Left ventricle myocardium inferior (tissue), 1 donor: ENCODE measurements around the gene MX2. TPM values are rescaled to one million over a fixed set of nuclear protein-coding genes. Genes with fewer than 3 reads are reported as not detected.

Source experiments
- DNase-seq: peaks from one replicate; pipeline ENCODE4 v3.0.0-alpha.2; 2020
- H3K27ac ChIP-seq: fragments of 200-600 bp; replicated peaks from 2 replicates; pipeline ENCODE4 v1.8.0; 2021
- H3K27me3 ChIP-seq: fragments of 200-600 bp; 2 replicates; pipeline ENCODE4 v1.8.0; 2021; ENCODE audit warnings: low read depth
- H3K36me3 ChIP-seq: fragments of 200-600 bp; 2 replicates; pipeline ENCODE4 v1.8.0; 2021
- H3K4me1 ChIP-seq: fragments of 200-600 bp; 2 replicates; pipeline ENCODE4 v1.8.0; 2021
- H3K4me3 ChIP-seq: fragments of 200-600 bp; 2 replicates; pipeline ENCODE4 v1.8.0; 2021; ENCODE audit warnings: mild to moderate bottlenecking, moderate library complexity
- H3K9me3 ChIP-seq: fragments of 200-600 bp; replicated peaks from 2 replicates; pipeline ENCODE4 v1.8.0; 2021
- intact Hi-C: fragments of 100-400 bp; cut with micrococcal nuclease; formaldehyde crosslinking; loops from one replicate; pipeline ENCODE4 v1.11.0; 2022
- total RNA-seq: library from RNA; stranded (reverse); fragmentation: NEBNext Ultra II Directional; extraction: Animal tissue kit (Norgen Biotek cat#: 25700); gene quantifications from one replicate; pipeline ENCODE4 v1.2.1, GENCODE V29; 2021
- TF ChIP-seq, protein P1 (sequence below): fragments of 200-600 bp; IDR thresholded peaks from 2 replicates; pipeline ENCODE4 v1.8.0; 2021; ENCODE audit warnings: antibody characterized with exemption, mild to moderate bottlenecking, borderline replicate concordance
- donor health status: DM: no; HTN: yes; CAD: no; lungs with severe emphysema.

Gene MX2
- total RNA-seq, 1 donor from 2014 or later, result 5.4 TPM

DNA sequence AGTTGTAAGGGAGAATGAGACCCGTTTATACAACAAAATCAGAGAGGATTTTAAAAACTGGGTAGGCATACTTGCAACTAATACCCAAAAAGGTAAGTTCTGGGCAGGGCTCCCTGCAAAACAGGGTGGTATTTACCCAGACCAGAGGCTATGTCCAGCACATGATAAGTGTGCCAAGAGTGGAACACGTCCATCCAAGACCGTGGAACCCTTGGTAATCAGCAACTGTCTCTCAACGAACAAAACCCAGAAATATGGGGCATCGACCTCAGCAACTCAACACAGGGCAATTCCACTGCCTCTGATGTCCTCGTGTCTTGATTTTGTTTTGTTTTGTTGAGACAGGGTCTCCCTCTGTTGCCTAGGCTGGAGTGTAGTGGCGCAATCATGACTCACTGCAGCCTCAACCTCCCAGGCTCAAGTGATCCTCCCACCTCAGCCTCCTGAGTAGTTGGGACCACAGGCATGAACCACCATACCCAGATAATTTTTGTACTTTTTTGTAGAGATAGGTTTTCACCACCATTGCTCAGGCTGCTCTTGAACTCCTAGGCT is 37.5 kb downstream of the MX2 start:
- H3K4me3 ChIP-seq, result no peak overlapping the region
- no peak overlapping the region for H3K27ac ChIP-seq
- no peak for DNase-seq
- no peaks in the 10 kb centered on the region for H3K9me3 ChIP-seq
- TF ChIP-seq, protein P1, sequence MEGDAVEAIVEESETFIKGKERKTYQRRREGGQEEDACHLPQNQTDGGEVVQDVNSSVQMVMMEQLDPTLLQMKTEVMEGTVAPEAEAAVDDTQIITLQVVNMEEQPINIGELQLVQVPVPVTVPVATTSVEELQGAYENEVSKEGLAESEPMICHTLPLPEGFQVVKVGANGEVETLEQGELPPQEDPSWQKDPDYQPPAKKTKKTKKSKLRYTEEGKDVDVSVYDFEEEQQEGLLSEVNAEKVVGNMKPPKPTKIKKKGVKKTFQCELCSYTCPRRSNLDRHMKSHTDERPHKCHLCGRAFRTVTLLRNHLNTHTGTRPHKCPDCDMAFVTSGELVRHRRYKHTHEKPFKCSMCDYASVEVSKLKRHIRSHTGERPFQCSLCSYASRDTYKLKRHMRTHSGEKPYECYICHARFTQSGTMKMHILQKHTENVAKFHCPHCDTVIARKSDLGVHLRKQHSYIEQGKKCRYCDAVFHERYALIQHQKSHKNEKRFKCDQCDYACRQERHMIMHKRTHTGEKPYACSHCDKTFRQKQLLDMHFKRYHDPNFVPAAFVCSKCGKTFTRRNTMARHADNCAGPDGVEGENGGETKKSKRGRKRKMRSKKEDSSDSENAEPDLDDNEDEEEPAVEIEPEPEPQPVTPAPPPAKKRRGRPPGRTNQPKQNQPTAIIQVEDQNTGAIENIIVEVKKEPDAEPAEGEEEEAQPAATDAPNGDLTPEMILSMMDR, result no peak
- no peaks in the 10 kb centered on the region for H3K4me1 ChIP-seq
- H3K36me3 ChIP-seq, result peaks cover 64% of the 10 kb centered on the region
- H3K27me3 ChIP-seq, result no peaks in the 10 kb centered on the region
- intact Hi-C loops, result no loop called here

DNA sequence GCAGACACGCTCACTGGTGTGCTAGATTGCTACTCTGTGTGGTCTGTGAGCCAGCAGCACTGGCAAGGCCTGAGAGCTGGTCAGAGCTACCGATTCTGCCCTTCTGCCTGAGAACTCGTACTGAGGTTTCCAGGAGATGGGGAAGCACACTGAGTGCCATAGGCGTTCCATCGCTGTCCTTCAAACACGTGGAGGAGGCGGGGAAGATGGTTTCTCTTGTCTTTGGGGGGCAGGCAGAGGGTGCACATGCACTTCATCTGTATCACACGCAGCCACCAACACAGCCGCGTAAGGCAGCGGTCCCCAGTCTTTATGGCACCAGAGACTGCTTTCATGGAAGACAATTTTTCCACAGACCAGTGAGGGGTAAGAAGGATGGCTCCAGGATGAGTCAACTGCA is 40.4 kb downstream of the MX2 start:
- intact Hi-C loops, result no loop called here
- no peaks in the 10 kb centered on the region for H3K9me3 ChIP-seq
- H3K4me3 ChIP-seq, result no peak overlapping the region
- H3K27me3 ChIP-seq, result peaks cover 4% of the 10 kb centered on the region
- no peak overlapping the region for H3K27ac ChIP-seq
- peaks cover 61% of the 10 kb centered on the region for H3K36me3 ChIP-seq
- DNase-seq, result no peak
- TF ChIP-seq, protein P1, result no peak
- H3K4me1 ChIP-seq, result no peaks in the 10 kb centered on the region

DNA sequence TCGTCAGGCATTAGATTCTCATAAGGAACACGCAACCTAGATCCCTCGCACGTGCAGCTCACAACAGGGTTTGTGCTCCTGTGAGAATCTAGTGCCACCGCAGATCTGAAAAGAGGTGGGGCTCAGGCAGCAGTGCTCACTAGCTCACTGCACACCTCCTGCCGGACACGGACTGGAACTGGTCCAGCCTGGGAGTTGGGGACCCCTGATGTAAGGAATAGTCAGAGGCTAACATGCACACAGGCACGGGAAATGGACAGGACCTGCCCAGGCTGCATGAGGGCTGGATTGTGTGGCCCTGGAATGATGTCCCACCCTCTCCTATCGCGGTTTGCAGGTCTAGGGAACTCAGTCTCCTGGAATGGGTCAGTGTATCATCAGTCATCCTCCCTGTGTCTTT is 41.0 kb downstream of the MX2 start:
- intact Hi-C loops, result no loop called here
- no peak for DNase-seq
- Histone ChIP-seq H3K27ac (no peak overlapping the region), H3K36me3 (peaks cover 63% of the 10 kb centered on the region), H3K27me3 (peaks cover 8% of the 10 kb centered on the region), H3K4me1 (no peaks in the 10 kb centered on the region), H3K9me3 (no peaks in the 10 kb centered on the region), H3K4me3 (no peak overlapping the region)
- TF ChIP-seq, protein P1, result no peak

DNA sequence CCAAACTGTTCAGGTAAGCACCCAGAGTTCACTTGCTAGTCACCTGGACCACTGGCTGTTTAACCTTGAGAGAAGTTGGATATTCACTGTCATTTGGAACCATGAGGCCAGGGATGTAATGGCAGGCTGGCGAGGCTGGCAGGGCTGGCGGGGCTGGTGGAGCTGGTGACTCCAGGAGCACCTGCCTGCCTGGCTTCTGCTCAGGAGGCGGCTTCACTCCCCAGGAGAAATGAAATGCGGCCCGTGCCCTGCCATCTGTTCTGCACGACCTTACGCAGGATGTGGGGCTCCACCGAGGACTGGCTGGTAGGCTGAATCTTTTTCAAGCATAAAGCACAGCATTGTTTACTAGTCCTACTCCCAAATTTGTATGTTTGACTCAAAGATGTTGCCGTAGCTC is 41.5 kb downstream of the MX2 start:
- no peaks in the 10 kb centered on the region for H3K9me3 ChIP-seq
- H3K36me3 ChIP-seq, result peaks cover 67% of the 10 kb centered on the region
- H3K27ac ChIP-seq, result no peak overlapping the region
- H3K4me3 ChIP-seq, result no peak overlapping the region
- TF ChIP-seq, protein P1, result no peak
- H3K4me1 ChIP-seq, result no peaks in the 10 kb centered on the region
- intact Hi-C loops, result no loop called here
- H3K27me3 ChIP-seq, result peaks cover 8% of the 10 kb centered on the region
- DNase-seq, result no peak

DNA sequence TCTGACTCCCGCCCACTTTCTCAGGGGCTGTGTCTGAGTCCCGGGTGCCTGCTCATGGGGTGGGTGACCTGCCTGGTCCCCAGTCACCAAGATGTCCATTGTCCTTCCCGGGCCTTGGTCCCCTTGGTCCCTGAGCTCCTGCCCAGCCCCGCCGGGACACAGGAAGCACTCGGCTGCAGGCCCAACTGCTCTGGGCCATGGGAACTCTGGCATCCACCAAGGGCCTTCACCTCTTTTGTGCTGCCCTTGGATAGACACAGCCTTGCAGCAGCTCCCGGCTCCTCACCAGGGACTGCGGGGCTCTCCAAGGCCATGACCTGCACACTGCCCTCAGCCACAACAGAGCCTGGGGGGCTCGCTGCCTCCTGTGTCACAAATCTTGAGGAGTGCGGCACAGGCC is 42.1 kb downstream of the MX2 start:
- peaks cover 67% of the 10 kb centered on the region for H3K36me3 ChIP-seq
- H3K4me1 ChIP-seq, result no peaks in the 10 kb centered on the region
- H3K9me3 ChIP-seq, result no peaks in the 10 kb centered on the region
- H3K27ac ChIP-seq, result no peak overlapping the region
- H3K4me3 ChIP-seq, result no peak overlapping the region
- peaks cover 8% of the 10 kb centered on the region for H3K27me3 ChIP-seq
- intact Hi-C loops, result no loop called here
- no peak for DNase-seq
- TF ChIP-seq, protein P1, result no peak

DNA sequence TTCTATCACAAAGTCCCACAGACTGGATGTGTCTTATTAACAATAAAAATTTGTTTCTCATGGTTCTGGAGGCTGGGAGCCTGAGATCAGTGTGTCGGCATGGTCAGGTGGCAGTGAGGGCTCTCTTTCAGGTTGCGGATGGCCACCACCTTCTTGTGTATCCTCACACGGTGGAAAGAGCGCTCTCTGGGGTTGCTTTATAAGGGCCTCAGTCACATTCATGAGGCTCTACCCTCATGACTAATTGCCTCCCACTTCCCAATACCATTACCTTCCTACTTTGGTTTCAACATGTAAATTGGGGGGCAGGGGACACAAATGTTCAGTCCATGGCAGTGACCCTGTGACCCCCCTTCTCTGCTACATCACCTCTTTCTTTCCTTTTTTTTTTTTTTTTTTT is 43.5 kb downstream of the MX2 start:
- Histone ChIP-seq H3K36me3 (peaks cover 65% of the 10 kb centered on the region), H3K27me3 (peaks cover 8% of the 10 kb centered on the region), H3K9me3 (no peaks in the 10 kb centered on the region), H3K4me1 (no peaks in the 10 kb centered on the region), H3K27ac (no peak overlapping the region), H3K4me3 (no peak overlapping the region)
- intact Hi-C loops, result no loop called here
- DNase-seq, result no peak
- TF ChIP-seq, protein P1, result no peak
